KMS-11 (cell line): ENCODE measurements around the gene COL1A2.

Source experiments
- H2AFZ ChIP-seq: fragments of 200-600 bp; sonication (generic); 2 replicates; pipeline ENCODE4 v1.6.1; 2016; ENCODE audit warnings: antibody characterized with exemption, mixed run types, low read depth
- H3K27ac ChIP-seq: fragments of 200-600 bp; sonication (generic); 2 replicates; pipeline ENCODE4 v1.6.1; 2016; ENCODE audit warnings: mild to moderate bottlenecking, mixed run types
- H3K27me3 ChIP-seq: fragments of 200-600 bp; sonication (generic); 2 replicates; pipeline ENCODE4 v1.6.1; 2017; ENCODE audit warnings: mild to moderate bottlenecking, low read depth, mixed run types, moderate library complexity; ENCODE audit not compliant: insufficient read depth
- H3K36me3 ChIP-seq: fragments of 200-600 bp; sonication (generic); 2 replicates; pipeline ENCODE4 v1.6.1; 2017; ENCODE audit warnings: mild to moderate bottlenecking, mixed run types; ENCODE audit not compliant: insufficient read depth
- H3K4me1 ChIP-seq: fragments of 200-600 bp; sonication (generic); 2 replicates; pipeline ENCODE4 v1.6.1; 2016; ENCODE audit warnings: mild to moderate bottlenecking, low read depth, mixed run types; ENCODE audit not compliant: poor library complexity, severe bottlenecking
- H3K4me2 ChIP-seq: fragments of 200-600 bp; sonication (generic); 2 replicates; pipeline ENCODE4 v1.7.0; 2016; ENCODE audit warnings: mild to moderate bottlenecking, mixed run types
- H3K4me3 ChIP-seq: fragments of 200-600 bp; sonication (generic); IDR thresholded peaks from 2 replicates; pipeline ENCODE4 v1.6.1; 2017; ENCODE audit warnings: low read depth, low read length, mixed read lengths; ENCODE audit not compliant: insufficient read depth
- H3K79me2 ChIP-seq: fragments of 200-600 bp; sonication (generic); 2 replicates; pipeline ENCODE4 v1.6.1; 2016; ENCODE audit warnings: low read depth, mixed run types; ENCODE audit not compliant: insufficient read depth
- H3K9ac ChIP-seq: fragments of 200-600 bp; sonication (generic); 2 replicates; pipeline ENCODE4 v1.6.1; 2016; ENCODE audit warnings: mild to moderate bottlenecking, mixed run types
- H4K20me1 ChIP-seq: fragments of 200-600 bp; sonication (generic); 2 replicates; pipeline ENCODE4 v1.6.1; 2016; ENCODE audit warnings: mild to moderate bottlenecking, mixed run types; ENCODE audit not compliant: insufficient read depth
- TF ChIP-seq, protein P1 (sequence below): fragments of 200-600 bp; sonication (generic); conservative IDR thresholded peaks from 2 replicates; pipeline ENCODE4 v1.6.1; 2017; ENCODE audit warnings: low read depth, mild to moderate bottlenecking, antibody characterized with exemption, low read length, moderate library complexity, mixed read lengths

COL1A2 gene

DNA sequence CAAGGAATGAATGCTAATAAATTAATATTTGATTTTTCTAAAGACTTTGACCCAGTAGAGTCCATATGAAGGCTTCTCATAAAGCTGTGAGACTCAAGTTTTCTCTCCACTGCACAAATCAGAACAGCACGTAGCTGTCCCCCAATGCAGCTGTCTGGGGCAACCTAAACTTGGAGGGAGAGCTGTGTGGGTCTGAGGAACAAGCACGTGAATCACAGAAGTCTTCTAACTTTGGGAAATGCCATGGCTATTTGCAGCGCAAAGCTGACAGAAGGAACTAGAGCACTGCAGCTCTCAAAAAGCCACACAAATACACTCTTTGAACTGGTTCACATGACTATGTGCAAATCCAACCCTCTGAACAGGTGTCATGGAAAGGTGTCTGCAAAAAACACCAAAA is 47.9 kb downstream of the COL1A2 start:
- TF ChIP-seq, protein P1, sequence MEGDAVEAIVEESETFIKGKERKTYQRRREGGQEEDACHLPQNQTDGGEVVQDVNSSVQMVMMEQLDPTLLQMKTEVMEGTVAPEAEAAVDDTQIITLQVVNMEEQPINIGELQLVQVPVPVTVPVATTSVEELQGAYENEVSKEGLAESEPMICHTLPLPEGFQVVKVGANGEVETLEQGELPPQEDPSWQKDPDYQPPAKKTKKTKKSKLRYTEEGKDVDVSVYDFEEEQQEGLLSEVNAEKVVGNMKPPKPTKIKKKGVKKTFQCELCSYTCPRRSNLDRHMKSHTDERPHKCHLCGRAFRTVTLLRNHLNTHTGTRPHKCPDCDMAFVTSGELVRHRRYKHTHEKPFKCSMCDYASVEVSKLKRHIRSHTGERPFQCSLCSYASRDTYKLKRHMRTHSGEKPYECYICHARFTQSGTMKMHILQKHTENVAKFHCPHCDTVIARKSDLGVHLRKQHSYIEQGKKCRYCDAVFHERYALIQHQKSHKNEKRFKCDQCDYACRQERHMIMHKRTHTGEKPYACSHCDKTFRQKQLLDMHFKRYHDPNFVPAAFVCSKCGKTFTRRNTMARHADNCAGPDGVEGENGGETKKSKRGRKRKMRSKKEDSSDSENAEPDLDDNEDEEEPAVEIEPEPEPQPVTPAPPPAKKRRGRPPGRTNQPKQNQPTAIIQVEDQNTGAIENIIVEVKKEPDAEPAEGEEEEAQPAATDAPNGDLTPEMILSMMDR: no peak
- no peaks in the 10 kb centered on the region for H3K79me2 ChIP-seq
- H3K4me2 ChIP-seq: no peak overlapping the region
- no peaks in the 10 kb centered on the region for H3K4me1 ChIP-seq
- no peak overlapping the region for H3K27ac ChIP-seq
- no peaks in the 10 kb centered on the region for H3K36me3 ChIP-seq
- H3K4me3 ChIP-seq: no peak overlapping the region
- no peak overlapping the region for H3K9ac ChIP-seq
- no peak overlapping the region for H2AFZ ChIP-seq
- H3K27me3 ChIP-seq: no peaks in the 10 kb centered on the region
- H4K20me1 ChIP-seq: no peaks in the 10 kb centered on the region

DNA sequence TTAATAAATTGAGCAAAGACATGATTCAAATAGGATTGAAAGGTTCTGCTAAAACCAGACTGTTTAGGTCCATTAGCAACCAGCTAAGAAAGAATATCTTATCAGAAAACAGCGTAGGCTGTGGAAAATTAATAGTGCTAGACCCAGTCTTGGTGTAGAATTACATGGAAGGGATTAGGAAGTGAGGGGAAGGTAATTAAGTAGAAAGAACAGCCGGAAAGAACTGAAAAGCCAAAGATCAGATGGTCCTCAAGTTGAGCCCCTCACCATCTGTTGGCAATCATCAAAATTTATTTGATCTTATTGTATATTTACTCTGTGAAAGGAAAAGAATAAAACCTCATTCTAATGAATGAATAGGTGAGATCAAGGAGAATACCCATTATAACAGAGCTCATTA is 50.1 kb downstream of the COL1A2 start:
- H3K36me3 ChIP-seq: no peaks in the 10 kb centered on the region
- H3K4me1 ChIP-seq: peaks cover 12% of the 10 kb centered on the region
- H3K9ac ChIP-seq: no peak overlapping the region
- H3K27me3 ChIP-seq: no peaks in the 10 kb centered on the region
- H2AFZ ChIP-seq: no peak overlapping the region
- no peaks in the 10 kb centered on the region for H4K20me1 ChIP-seq
- H3K79me2 ChIP-seq: no peaks in the 10 kb centered on the region
- no peak overlapping the region for H3K4me2 ChIP-seq
- H3K4me3 ChIP-seq: no peak overlapping the region
- no peak overlapping the region for H3K27ac ChIP-seq
- TF ChIP-seq, protein P1: no peak

DNA sequence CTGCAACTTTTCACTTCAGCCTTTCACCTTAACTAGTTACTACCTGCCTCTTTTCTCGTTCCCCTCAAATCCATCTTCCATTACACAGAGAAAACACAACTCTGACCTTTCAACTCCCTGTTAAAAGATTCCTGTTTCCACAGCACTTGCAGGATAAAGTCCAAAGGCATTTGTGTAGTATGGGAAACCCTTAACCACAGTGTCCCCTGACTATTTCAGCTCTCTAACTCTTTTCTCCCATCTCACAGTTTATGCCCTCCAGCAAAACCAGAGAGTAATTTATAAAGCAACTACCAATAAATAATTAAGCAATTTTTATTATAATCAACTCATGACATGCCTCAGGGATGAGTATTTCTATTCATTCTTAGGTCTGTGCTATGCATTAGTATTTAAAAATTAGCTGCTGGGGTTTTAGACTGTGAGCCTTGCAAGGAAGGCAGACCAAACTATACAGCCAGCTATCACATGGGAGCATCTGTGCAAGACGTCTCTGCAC is 51.0 kb downstream of the COL1A2 start:
- H2AFZ ChIP-seq: no peak overlapping the region
- H3K27me3 ChIP-seq: no peaks in the 10 kb centered on the region

GRCh38 chr7:94446308-94446707 is 51.6 kb downstream of the COL1A2 start:
- Histone ChIP-seq H3K27ac (no peak overlapping the region), H3K27me3 (no peaks in the 10 kb centered on the region), H4K20me1 (no peaks in the 10 kb centered on the region), H2AFZ (no peak overlapping the region), H3K79me2 (no peaks in the 10 kb centered on the region), H3K4me2 (no peak overlapping the region), H3K9ac (no peak overlapping the region), H3K36me3 (no peaks in the 10 kb centered on the region), H3K4me1 (peaks cover 12% of the 10 kb centered on the region), H3K4me3 (no peak overlapping the region)
- TF ChIP-seq, protein P1: no peak

More for the DNA sequence above, 51.0 kb downstream of the COL1A2 start:
- TF ChIP-seq, protein P1: no peak
- no peaks in the 10 kb centered on the region for H3K36me3 ChIP-seq
- no peak overlapping the region for H3K9ac ChIP-seq
- no peak overlapping the region for H3K27ac ChIP-seq
- peaks cover 12% of the 10 kb centered on the region for H3K4me1 ChIP-seq
- H3K4me2 ChIP-seq: no peak overlapping the region
- no peak overlapping the region for H3K4me3 ChIP-seq
- no peaks in the 10 kb centered on the region for H4K20me1 ChIP-seq
- H3K79me2 ChIP-seq: no peaks in the 10 kb centered on the region
